Ovary (tissue), 3 donors: ENCODE measurements around the gene GET4.

Experiments used
- CTCF ChIP-seq, 3 donors: fragments of 450-650 bp in 2 of 3; fragments of 200-600 bp in 1 of 3; IDR thresholded peaks; one replicate each; pipeline versions ENCODE4 v1.5.1 to v1.8.0; 2016 to 2022; ENCODE audit warnings: antibody characterized with exemption in 3 of 3, mild to moderate bottlenecking in 1 of 3
- POLR2A ChIP-seq: fragments of 450-650 bp; IDR thresholded peaks from one replicate; pipeline ENCODE4 v1.6.1; 2017; ENCODE audit warnings: antibody characterized with exemption, mild to moderate bottlenecking, moderate library complexity
- donor health status: DM: no; HTN: no; CAD: no.

DNA sequence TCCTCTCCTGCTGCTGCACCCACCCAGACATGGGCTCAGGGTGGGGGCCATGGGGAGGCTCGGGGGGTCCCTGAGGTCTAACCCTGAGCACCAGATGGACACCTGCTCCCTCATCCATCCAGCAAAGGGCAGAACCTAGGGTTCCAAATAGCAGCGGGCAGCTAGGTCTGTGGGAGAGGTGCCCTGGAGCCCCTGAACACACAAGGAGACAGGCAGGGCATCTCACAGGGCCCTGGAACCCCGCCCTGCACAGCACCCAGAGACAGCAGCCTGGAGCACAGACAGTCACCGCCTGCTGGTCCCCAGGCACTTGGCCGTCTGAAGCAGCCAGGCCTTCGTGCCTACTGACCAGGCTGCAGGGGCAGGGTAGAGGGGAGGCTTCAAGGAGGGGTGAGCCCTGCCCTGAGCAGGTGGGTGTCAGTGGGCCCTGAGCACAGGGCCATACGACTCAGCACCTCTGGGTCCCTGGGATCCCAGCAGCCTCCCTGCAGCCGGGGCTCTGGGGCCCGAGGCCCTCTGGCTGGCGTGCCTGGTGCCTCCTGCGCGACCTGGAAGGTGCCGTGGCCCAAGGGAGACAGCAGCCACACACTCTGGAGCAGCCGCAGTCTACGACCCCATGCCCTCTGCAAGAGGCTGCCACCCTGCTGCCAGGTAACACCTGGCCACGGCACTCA lies 38.3 kb downstream of the GET4 start:
- no peak for TF ChIP-seq CTCF (IDR thresholded peaks at IDR 0.05)
- TF ChIP-seq POLR2A: no peak
